ENCODE results near the gene ACCS. TPM values are rescaled to one million over a fixed set of nuclear protein-coding genes. Genes with fewer than 3 reads are reported as not detected.
A peak's percentile ranks its signal among the peaks of the same experiment; 100 is the strongest.

ACCS gene
- total RNA-seq, 4 donors from 2014 or later = 14.4 to 23.2 (median 20.1) TPM

DNA sequence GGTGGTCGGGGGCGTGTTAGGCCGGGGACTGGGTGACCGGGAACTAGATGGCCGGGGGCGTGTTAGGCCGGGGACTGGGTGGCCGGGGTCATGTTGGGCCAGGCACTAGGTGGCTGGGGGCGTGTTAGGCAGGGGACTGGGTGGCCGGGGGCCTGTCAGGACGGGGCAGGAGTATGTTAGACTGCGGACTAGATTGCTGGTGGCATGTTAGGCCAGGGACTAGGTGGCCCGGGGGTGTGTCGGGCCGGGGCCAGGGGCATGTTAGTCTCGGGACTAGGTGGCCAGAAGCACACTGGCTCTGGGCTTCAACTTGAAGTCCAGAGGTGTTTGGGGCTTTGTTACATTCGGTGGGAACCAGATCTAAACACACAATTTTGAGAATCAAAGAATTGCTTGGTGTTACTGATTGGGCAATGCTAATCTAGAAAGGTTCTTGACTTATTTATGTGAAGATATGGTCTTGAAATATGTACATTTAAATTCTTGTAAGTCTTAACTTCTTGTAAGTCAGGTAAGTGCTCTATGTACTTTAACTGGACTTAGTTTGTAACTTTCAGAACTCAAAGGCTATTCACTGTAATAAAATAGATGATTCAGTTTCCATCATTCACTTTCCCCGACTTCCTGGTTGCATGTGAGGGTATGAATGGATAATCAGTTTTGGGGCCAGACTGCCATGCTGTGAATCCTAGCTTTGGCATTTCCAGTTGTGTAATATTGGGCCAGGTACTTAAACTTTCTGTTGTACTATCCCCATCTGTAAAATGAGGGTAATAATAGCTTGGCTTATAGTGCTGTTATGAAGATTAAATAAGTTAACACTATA lies 30.5 kb downstream of the ACCS start:
- Histone ChIP-seq H3K9me3 (no peaks in the 10 kb centered on the region), H3K27ac (no peak overlapping the region), H3K4me3 (replicated peaks in 1 of 3) (peak overlapping the region; percentile 75 to 93 (median 77)), H3K27me3 (no peaks in the 10 kb centered on the region), H3K36me3 (no peaks in the 10 kb centered on the region), H3K4me1 (peaks cover 9 to 13% of the 10 kb centered on the region in 2 donors)
- no peak for DNase-seq
- no peak for TF ChIP-seq POLR2A (IDR thresholded peaks at IDR 0.05)
- TF ChIP-seq CTCF (IDR thresholded peaks at IDR 0.05) = no peak
- WGBS, 2 donors = 16 to 35% methylated on average over 6 to 16 of the region's 18 CpGs
- intact Hi-C loops (cut with DNase I) = no loop called here

DNA sequence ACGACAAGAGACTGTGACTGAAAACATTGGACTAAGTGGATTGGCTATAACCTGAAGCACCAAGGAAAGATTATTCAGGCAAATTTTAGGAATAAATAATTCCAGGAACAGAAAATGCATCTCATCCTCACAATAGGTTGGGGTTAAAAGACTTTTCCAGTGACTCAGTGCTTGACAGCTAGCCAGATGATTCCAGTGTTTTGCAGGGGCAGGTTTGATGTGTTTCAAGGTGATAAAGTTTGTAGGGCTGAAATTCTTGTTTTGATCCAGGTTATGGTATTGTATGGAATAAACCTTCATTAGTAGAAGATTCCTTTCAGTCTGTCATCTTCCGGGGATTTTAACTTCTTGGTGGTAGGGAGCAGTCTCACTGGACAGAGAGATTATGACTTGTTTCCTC lies 31.8 kb downstream of the ACCS start:
- WGBS, 2 donors = 87 to 89% methylated on average over 2 of the region's 2 CpGs

GRCh38 chr11:44101098-44101497 lies 35.0 kb downstream of the ACCS start:
- intact Hi-C loops (cut with DNase I) = loop anchor here (10.0 kb wide), 1 partner anchor 434 kb away; no protein-coding TSS in a partner anchor
- DNase-seq = no peak

More for the DNA sequence above, 31.8 kb downstream of the ACCS start:
- DNase-seq = no peak
- no peak overlapping the region for H3K27ac ChIP-seq
- no peaks in the 10 kb centered on the region for H3K36me3 ChIP-seq
- H3K4me1 ChIP-seq = peaks cover 9 to 13% of the 10 kb centered on the region in 2 donors
- H3K9me3 ChIP-seq = no peaks in the 10 kb centered on the region
- no peak overlapping the region for H3K4me3 ChIP-seq (replicated peaks in 1 of 3)
- TF ChIP-seq CTCF (IDR thresholded peaks at IDR 0.05) = no peak
- TF ChIP-seq POLR2A (IDR thresholded peaks at IDR 0.05) = no peak
- intact Hi-C loops (cut with DNase I) = no loop called here
- no peaks in the 10 kb centered on the region for H3K27me3 ChIP-seq

GRCh38 chr11:44104481-44105294 lies 38.6 kb downstream of the ACCS start:
- intact Hi-C loops (cut with DNase I) = loop anchor here (10.0 kb wide), 1 partner anchor 430 kb away; no protein-coding TSS in a partner anchor
- peaks cover 0 to 5% of the 10 kb centered on the region in 2 donors for H3K4me1 ChIP-seq
- no peaks in the 10 kb centered on the region for H3K9me3 ChIP-seq
- no peak for DNase-seq
- TF ChIP-seq CTCF (IDR thresholded peaks at IDR 0.05) (no peak), POLR2A (IDR thresholded peaks at IDR 0.05) (no peak)
- WGBS, 2 donors = 92 to 96% methylated on average over 5 of the region's 5 CpGs
- no peaks in the 10 kb centered on the region for H3K27me3 ChIP-seq
- H3K27ac ChIP-seq = no peak overlapping the region
- H3K36me3 ChIP-seq = peaks cover 3% of the 10 kb centered on the region in 2 donors
- no peak overlapping the region for H3K4me3 ChIP-seq (replicated peaks in 1 of 3)

More at GRCh38 chr11:44101098-44101497, 35.0 kb downstream of the ACCS start:
- WGBS, 2 donors = 83 to 93% methylated on average over 2 of the region's 2 CpGs
- Histone ChIP-seq H3K36me3 (no peaks in the 10 kb centered on the region), H3K9me3 (no peaks in the 10 kb centered on the region), H3K27ac (no peak overlapping the region), H3K4me1 (peaks cover 8 to 13% of the 10 kb centered on the region in 2 donors), H3K27me3 (no peaks in the 10 kb centered on the region), H3K4me3 (replicated peaks in 1 of 3) (no peak overlapping the region)
- TF ChIP-seq CTCF (IDR thresholded peaks at IDR 0.05) = no peak
- TF ChIP-seq POLR2A (IDR thresholded peaks at IDR 0.05) = no peak
